Cerebellar cortex (tissue), 1 donor: Measurements from ENCODE around the gene SLC9A4.

Experiments
- DNase-seq: peaks from one replicate; pipeline ENCODE4 v3.0.0-alpha.2; 2015; ENCODE audit warnings: low spot score

The SLC9A4 gene

GRCh38 chr2:102499558-102499957 lies 26.5 kb downstream of the SLC9A4 start:
- DNase-seq, result no peak

GRCh38 chr2:102502576-102502975 lies 29.6 kb downstream of the SLC9A4 start:
- DNase-seq, result no peak

- no peak for DNase-seq
These were observed 31.8 kb downstream of the SLC9A4 start for GRCh38 chr2:102504833-102505232.

- no peak for DNase-seq
These were observed 32.3 kb downstream of the SLC9A4 start for GRCh38 chr2:102505290-102505689.

GRCh38 chr2:102506743-102507142 lies 33.7 kb downstream of the SLC9A4 start:
- no peak for DNase-seq

- DNase-seq, result no peak
These were observed 35.8 kb downstream of the SLC9A4 start for GRCh38 chr2:102508863-102509262.

- no peak for DNase-seq
These were observed 36.7 kb downstream of the SLC9A4 start for GRCh38 chr2:102509749-102510148.

GRCh38 chr2:102510791-102511575 lies 38.0 kb downstream of the SLC9A4 start:
- DNase-seq, result no peak

GRCh38 chr2:102512161-102512560 lies 39.1 kb downstream of the SLC9A4 start:
- DNase-seq, result no peak

GRCh38 chr2:102513355-102513939 lies 40.4 kb downstream of the SLC9A4 start:
- no peak for DNase-seq

GRCh38 chr2:102514061-102514785 lies 41.2 kb downstream of the SLC9A4 start:
- no peak for DNase-seq

- no peak for DNase-seq
These were observed 42.8 kb downstream of the SLC9A4 start for GRCh38 chr2:102515851-102516250.

- no peak for DNase-seq
These were observed 45.1 kb downstream of the SLC9A4 start for GRCh38 chr2:102518170-102518569.

- peak; percentile 9 for DNase-seq
These were observed 47.0 kb downstream of the SLC9A4 start for GRCh38 chr2:102520009-102520408.

- DNase-seq, result no peak
These were observed 47.8 kb downstream of the SLC9A4 start for GRCh38 chr2:102520801-102521200.

- no peak for DNase-seq
These were observed 49.1 kb downstream of the SLC9A4 start for GRCh38 chr2:102522162-102522561.

- no peak for DNase-seq
These were observed 49.9 kb downstream of the SLC9A4 start for GRCh38 chr2:102522890-102523289.

- no peak for DNase-seq
These were observed 50.6 kb downstream of the SLC9A4 start for GRCh38 chr2:102523651-102524050.

GRCh38 chr2:102527086-102527485 lies 54.1 kb downstream of the SLC9A4 start:
- DNase-seq, result no peak

GRCh38 chr2:102538491-102538890 lies 65.5 kb downstream of the SLC9A4 start:
- no peak for DNase-seq

- no peak for DNase-seq
These were observed 67.9 kb downstream of the SLC9A4 start for GRCh38 chr2:102540882-102541281.

GRCh38 chr2:102544182-102544581 lies 71.2 kb downstream of the SLC9A4 start:
- no peak for DNase-seq

GRCh38 chr2:102547462-102547861 lies 74.4 kb downstream of the SLC9A4 start:
- no peak for DNase-seq
